Endothelial cell of umbilical vein (primary cell): Measurements from ENCODE around the gene RNF10.

ENCODE experiments used
- EZH2 ChIP-seq: IDR thresholded peaks from 2 replicates; pipeline ENCODE4 v1.6.1; 2012; ENCODE audit warnings: borderline replicate concordance, low read depth, mild to moderate bottlenecking, moderate library complexity, low read length, inconsistent platforms; ENCODE audit not compliant: severe bottlenecking
- FOS ChIP-seq: IDR thresholded peaks from 2 replicates; pipeline ENCODE4 v1.6.1; 2011; ENCODE audit warnings: mild to moderate bottlenecking, low read length, moderate library complexity, borderline replicate concordance; ENCODE audit not compliant: insufficient read depth
- GATA2 ChIP-seq: IDR thresholded peaks from 2 replicates; pipeline ENCODE4 v1.7.0; 2011; ENCODE audit warnings: low read depth, mild to moderate bottlenecking, moderate library complexity, mixed read lengths, low read length; ENCODE audit not compliant: insufficient read length, insufficient read depth
- JUN ChIP-seq: IDR thresholded peaks from 2 replicates; pipeline ENCODE4 v1.6.1; 2011; ENCODE audit warnings: borderline replicate concordance, low read depth; ENCODE audit not compliant: insufficient read length, insufficient read depth
- MYC ChIP-seq: IDR thresholded peaks from one replicate; pipeline ENCODE4 v1.6.1; 2011; ENCODE audit warnings: mild to moderate bottlenecking, low read depth, low read length
- POLR2A ChIP-seq: IDR thresholded peaks from 2 replicates; pipeline ENCODE4 v1.6.1; 2012; ENCODE audit warnings: low read depth, mild to moderate bottlenecking, control low read depth, low read length
- POLR2AphosphoS5 ChIP-seq: IDR thresholded peaks from 2 replicates; pipeline ENCODE4 v1.6.1; 2012; ENCODE audit warnings: low read depth, mild to moderate bottlenecking, control low read depth, low read length, moderate library complexity; ENCODE audit not compliant: insufficient read depth
- TF ChIP-seq, protein P1 (sequence below), 2 donors: IDR thresholded peaks; 1 replicate in 1 of 2; 2 replicates in 1 of 2; pipeline ENCODE4 v1.5.1; 2011; ENCODE audit warnings: low read length in 2 of 2, mild to moderate bottlenecking in 2 of 2, moderate library complexity in 2 of 2, control low read depth in 1 of 2, inconsistent platforms in 1 of 2, low read depth in 1 of 2; ENCODE audit not compliant: insufficient read depth in 1 of 2; ENCODE audit errors: extremely low read depth in 1 of 2
- TF ChIP-seq, protein P2 (sequence below): IDR thresholded peaks from 2 replicates; pipeline ENCODE4 v1.6.1; 2011; ENCODE audit not compliant: insufficient read depth, insufficient read length

GRCh38 chr12:120618954-120619615 lies 84.9 kb downstream of the RNF10 start:
- TF ChIP-seq POLR2AphosphoS5, result no peak
- no peak for TF ChIP-seq EZH2
- TF ChIP-seq, protein P1, sequence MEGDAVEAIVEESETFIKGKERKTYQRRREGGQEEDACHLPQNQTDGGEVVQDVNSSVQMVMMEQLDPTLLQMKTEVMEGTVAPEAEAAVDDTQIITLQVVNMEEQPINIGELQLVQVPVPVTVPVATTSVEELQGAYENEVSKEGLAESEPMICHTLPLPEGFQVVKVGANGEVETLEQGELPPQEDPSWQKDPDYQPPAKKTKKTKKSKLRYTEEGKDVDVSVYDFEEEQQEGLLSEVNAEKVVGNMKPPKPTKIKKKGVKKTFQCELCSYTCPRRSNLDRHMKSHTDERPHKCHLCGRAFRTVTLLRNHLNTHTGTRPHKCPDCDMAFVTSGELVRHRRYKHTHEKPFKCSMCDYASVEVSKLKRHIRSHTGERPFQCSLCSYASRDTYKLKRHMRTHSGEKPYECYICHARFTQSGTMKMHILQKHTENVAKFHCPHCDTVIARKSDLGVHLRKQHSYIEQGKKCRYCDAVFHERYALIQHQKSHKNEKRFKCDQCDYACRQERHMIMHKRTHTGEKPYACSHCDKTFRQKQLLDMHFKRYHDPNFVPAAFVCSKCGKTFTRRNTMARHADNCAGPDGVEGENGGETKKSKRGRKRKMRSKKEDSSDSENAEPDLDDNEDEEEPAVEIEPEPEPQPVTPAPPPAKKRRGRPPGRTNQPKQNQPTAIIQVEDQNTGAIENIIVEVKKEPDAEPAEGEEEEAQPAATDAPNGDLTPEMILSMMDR (IDR thresholded peaks at IDR 0.05; ENCODE audit: extremely low read depth in 1 of 2, insufficient read depth in 1 of 2, low read depth in 1 of 2, low read length in 2 of 2), result no peak
- TF ChIP-seq POLR2A, result no peak
- no peak for TF ChIP-seq MYC
- TF ChIP-seq JUN, result no peak
- TF ChIP-seq, protein P2, sequence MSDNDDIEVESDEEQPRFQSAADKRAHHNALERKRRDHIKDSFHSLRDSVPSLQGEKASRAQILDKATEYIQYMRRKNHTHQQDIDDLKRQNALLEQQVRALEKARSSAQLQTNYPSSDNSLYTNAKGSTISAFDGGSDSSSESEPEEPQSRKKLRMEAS, result no peak
- TF ChIP-seq GATA2, result no peak
- no peak for TF ChIP-seq FOS
